NCI-H2081 treated with DMSO at 0.1 percent for 48 hours (cell line): ENCODE results near the gene AADAC.
"Not testable (repeated sequence)": the region's sequence is repeated elsewhere in the genome, so short reads cannot be mapped to it uniquely, and the experiment has no call there.

ENCODE experiments used
- DNase-seq: peaks from one replicate; lab custom pipeline; 2025; lab: John Stamatoyannopoulos, UW

The AADAC gene, protein sequence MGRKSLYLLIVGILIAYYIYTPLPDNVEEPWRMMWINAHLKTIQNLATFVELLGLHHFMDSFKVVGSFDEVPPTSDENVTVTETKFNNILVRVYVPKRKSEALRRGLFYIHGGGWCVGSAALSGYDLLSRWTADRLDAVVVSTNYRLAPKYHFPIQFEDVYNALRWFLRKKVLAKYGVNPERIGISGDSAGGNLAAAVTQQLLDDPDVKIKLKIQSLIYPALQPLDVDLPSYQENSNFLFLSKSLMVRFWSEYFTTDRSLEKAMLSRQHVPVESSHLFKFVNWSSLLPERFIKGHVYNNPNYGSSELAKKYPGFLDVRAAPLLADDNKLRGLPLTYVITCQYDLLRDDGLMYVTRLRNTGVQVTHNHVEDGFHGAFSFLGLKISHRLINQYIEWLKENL

DNA sequence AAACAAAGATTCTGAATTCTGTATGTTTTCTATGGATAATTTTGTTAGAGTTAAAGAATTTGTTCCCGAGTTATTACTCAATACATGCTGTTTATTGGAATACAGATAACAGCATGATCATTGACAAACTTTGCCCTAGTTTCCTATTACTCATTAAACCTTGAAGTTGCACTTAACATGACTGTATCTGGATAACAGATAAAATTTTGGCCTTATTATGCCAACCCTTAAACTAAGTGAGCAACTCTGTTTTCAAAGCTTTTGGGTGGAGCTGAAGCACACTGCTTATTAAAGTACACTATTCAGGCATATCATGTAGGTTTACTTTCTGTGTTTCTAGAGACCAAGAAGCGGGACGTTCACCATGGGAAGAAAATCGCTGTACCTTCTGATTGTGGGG, at the start of gene AADAC:
Gene AADAC, plus strand, starts transcription at position 318 of the 400 bp plus-strand sequence. Its CDS starts 47 bp downstream, at position 365.
- no peak for DNase-seq

DNA sequence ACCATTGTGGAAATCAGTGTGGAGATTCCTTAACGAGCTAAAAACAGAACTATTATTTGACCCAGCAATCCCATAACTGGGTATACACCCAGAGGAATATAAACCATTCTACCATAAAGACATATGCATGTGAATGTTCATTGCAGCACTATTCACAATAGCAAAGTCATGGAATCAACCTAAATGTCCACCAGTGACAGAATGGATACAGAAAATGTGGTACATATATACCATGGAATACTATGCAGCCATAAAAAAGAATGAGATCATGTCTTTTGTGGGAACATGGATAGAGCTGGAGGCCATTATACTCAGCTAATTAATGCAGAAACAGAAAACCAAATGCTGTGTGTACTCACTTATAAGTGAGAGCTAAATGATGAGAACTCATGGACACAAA, 49.2 kb upstream of the AADAC start:
- not testable (repeated sequence) for DNase-seq

DNA sequence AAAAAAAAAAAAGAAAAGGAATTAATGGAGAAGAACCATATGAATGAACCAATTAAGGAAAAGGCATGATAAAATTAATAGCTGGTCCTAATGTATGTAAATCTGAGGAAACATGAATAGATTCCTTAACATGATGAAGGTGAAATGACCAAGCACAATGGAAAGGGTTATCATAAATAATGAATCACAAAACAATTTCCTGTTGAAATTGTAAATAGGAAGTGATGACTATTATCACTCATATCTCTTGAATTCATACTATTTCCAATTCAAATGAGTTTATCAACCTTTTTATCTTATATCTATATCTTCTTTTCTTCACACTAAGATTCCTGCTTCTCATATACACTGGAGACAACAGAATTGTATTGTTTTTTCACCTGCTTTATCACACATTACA, 48.2 kb upstream of the AADAC start:
- no peak for DNase-seq

DNA sequence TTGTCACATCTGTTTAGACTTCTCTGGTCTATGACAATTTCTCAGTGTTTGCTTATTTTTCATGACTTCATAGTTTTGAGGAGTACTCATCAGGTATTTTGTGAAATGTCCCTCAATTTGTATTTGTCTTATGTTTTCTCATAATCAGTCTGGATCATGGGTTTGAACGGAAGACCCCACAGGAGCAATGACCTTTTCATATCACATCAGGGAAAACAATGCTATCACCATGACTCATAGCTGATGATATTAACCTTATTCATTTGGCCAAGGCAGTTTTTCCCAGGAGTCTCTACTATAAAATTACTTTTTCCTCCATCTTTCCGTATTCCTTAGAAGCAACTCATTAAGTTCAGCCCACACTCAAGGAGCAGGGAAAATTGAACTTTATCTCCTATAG, 47.5 kb upstream of the AADAC start:
- DNase-seq = no peak

DNA sequence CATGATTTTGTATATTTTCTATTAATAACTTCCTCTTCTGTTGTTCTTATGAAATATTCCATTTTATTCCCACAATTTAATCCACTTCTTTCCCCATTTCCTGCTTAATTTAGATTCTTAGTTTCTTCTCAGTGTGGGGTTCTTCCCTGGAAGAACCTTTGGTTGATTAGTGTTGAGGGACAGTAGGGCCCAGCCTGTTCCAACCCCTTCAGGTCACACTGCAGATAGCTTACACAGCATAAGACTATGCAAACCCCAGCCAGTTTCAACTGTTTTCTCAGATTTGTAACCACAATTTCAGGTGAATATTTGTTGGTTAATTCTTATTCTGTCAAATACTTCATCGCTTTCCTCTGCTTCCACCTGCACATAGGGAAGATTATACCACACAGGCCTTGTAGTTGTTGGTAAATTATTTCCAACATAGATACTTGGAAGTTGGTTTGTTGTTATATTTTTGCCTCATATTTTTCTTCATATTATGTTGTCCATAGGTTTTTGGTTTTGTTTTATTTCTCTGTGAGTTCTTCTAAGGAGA, 45.5 kb upstream of the AADAC start:
- no peak for DNase-seq

DNA sequence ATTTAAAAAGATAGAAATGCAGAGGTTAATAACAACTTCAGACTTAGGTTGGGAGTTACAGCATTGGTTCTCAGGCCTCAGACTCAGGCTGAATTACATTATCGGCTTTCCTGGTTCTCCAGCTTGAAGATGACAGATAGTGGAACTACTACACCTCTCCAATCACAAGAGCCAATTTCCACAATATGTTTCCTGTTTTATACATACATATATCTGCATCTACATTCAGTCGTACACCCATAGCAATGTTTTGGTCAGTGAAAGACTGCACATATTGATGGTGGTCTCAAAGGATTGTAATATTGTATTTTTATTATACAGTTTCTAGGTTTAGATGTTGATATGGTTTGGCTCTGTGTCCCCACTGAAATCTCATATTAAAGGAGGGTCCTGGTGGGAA, 44.7 kb upstream of the AADAC start:
- no peak for DNase-seq

DNA sequence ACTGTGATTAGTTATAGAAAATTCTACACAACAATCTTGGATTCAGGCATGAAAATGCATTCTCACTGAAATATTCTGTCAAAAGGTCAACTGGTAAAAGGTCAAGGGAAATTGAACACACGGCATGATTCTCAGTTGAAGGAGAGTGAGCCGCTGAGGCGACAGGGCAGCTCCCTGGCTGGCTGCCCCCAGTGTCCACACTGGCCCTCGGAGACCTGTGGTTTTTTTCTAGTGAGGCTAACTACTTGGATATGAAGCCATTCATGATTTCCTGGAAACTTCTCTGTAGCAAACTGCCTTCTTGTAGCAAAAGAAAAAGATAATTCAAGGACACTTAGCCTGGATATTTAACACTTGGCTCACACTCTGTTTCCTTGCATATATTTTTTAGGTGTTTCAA, 43.0 kb upstream of the AADAC start:
- DNase-seq = no peak

DNA sequence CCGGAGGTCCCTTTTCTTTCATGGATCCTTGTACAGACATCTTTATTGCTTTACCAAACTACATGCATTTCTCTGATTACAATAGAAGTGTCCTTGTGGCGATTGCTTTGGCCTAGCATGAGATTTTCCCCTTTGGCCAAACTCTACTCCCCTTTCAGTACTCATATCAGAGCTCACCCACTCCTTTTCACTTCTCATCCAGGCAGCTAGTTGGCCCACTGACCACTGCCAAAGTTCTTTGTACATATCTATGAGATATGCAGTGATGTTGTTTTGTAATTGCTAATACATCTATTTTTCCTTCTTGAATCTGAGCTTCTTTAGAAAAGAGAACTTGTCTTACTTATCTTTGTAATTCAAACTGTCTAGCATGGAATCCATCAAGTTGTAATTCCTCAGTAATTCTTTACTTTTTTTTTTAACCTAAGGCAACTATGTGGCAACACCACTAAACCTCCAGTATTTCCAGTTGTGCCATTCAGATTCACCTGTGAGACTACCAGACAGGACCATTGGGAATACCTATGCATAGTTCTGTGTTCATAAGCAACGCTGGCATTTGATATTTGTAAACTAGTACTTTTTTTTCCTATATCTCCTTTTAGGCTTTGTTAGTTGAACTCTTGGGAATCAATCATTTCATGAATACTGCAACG, 41.0 kb upstream of the AADAC start:
- no peak for DNase-seq

DNA sequence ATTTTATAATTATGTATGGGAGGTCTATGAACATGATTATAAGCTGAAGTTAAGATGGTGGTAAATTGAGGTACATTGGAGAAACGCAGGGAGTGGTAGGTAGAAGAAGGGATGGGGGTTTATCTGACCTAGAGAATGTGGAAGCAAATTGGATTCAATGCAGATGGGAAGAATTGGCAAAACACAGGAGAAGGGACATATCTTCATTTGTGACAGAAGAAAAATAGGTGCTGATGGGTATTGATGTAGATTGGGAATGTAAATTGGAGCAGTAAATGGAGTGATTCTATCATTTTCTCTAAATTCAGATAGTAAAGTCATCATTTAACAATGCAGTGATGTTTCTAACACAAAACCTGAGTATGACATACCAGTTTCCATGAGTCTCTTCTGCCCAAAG, 39.7 kb upstream of the AADAC start:
- no peak for DNase-seq

DNA sequence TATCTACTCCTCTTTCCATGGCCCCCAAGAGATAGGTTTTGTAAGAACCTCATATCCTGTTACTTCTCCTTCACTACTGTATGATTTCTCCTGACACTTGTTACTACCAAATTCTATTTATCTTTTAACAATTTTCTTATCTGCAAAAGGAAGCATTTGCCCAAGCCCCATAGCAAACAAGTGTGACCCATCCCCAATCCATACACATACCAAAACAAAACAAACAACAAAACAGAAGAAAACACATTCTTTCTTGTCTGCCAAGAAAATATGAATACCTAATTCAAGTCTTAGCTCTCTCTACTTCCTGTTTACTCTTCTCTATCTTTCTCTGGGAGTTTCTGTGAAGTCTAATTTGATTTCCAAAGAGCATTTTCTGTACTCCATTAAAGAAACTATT, 39.0 kb upstream of the AADAC start:
- no peak for DNase-seq

DNA sequence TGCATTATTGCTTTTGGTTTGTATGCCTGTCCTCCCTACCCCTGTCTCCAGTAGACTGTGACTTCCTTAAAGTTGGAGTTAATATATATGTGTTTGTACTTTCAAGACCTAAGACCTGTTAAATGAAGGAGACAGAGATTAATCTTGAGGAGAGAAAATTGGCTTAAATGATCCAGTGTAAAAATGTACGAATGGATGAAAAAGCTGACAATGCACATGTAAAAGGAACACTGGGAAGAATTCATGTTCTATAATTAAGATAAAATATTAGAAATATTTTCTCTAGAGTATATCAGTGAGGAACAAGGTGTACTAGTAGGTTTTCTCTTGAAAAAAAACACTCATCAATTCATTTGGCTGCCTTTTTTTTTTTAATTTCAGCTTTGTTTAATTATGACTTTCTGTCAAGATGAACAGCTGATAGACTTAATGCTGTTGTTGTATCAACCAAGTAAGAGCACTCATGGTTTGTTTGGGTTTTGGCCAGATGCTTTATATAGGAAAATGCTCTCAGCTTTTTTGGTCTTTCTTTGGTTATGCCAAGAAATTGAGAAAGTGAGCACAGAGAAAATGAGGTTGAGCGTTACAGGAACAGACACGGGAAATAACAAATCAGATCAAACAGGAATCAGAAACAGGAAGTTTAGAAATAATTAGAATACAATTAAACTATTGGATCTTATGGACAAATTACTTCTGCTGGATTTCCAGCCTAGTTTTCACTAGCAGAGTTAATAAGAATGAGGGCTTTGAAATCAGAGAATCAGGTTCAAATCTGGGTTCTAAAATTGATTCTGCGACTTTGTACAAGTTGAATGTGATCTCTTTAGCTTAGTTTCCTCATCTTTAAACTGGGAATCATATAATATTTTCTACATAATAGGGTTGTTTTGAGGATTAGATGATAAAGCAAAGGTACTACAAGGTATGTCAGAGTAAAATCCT, 38.3 kb upstream of the AADAC start:
- no peak for DNase-seq

DNA sequence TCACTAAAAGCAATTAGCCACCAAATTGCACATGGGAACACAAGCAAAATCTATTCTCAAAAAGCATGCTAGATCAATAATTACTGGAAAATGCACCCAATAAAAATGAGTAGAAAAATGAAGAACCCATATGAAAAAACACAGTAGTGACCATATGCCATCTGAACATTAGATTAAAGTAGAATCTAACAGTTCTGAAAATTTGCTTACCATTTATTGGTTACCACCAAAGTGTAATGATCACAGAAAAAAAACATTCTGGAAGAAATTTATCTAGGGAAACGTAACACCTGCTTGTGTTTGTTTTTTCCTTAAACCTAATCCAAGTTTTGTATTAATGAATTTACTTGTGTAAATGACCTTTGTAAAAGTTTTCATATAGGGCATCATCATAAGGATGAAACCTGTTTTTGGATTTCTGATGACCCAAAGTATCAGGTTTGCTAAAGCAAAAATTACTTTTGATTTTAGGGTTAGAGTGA, 37.6 kb upstream of the AADAC start:
- no peak for DNase-seq

DNA sequence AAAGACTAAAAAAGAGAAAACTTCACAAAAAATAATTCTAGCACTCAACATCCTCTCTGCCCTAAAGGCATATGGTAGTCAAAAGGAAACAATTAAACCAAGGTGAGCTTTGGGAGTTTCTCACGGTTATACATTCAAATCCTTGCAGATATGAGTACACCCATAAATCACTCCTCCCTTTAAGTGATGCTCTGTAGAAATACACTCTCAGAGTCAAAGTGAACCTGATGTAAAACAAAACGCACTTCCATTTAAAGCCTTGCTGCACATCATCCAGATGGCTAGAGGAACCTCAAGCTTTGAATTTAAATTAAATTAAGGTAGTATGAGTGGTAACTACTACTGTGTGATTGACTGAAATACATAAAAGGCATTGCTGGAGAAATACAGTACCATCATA, 36.0 kb upstream of the AADAC start:
- no peak for DNase-seq

DNA sequence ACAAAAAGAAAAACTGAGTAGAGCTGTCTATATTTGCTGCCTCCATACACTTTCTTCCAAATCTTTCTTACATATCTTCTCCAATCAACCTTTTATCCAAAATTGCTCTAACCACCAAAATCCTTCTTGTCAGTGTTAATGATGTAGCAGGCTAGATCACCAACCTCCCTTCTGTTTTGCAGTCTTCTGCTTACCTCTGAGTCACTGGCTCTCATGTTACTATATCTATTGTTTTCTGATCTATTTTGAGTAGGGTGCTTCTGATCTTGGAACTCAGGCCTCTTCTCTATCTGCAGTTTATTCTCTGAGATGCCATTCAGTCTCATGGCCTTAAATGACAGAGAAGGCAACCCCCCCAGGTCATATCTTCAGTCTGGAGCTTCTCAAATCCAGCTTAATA, 26.3 kb upstream of the AADAC start:
- DNase-seq = no peak

DNA sequence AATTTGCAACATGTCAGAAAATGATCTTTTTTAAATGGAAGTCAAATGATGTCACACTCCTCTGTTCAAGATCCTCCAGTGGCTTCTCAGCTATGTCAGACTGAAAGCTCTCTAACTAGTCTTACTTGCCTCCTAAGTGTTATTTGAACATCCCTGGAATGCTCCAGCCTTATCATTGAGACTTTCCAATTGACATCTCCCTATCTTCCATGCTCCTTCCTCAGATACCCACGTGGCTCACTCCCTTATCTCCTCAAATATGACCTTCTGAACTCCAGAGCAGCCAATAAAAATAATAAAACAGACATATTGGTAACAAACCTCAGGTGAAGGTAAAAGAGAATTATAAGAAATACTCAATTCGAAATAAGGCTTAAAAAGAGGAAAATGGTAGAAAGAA, 25.5 kb upstream of the AADAC start:
- no peak for DNase-seq

DNA sequence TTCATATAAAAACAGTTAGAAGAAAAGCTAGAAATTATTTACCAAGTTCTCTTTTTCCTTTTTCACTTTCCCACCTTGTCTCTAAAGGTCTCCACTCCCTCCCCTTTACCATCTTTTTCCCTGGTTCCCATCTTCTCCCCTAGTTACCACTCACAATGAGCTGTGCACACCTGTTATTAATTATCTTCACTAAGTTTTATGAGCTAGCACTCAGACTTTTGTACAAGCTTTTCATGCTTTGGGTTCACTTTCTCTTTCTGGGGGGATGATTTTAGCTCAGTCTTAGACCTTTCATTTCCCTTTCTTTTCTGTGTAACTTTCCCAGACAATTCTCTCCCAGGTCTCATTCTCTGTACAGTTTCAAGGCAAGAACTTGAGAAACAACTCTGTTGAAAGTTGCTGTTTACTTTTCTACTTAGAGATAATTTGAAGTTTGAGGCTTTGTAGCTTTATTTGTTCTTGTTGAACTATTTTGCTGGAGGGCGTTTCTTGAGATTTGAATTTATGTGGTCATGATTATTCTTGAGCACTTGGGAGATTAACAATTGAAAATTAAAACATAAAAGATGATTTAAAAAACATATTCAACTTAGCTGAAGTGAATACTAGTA, 24.0 kb upstream of the AADAC start:
- DNase-seq = no peak

DNA sequence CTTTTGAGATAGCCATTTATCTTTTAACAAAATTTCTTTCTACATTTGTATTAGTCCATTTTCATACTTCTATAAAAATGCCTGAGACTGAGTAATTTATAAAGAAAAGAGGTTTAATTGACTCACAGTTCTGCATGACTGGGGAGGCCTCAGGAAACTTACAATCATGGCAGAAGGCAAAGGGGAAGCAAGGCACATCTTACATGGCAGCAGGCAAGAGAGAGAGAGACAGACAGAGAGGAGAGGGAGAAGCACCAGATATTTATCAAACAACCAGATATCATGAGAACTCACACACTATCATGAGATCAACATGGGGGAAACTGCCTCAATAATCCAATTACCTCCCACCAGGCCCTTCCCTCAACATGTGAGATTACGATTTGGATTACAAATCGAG, 23.2 kb upstream of the AADAC start:
- DNase-seq = not testable (repeated sequence)

DNA sequence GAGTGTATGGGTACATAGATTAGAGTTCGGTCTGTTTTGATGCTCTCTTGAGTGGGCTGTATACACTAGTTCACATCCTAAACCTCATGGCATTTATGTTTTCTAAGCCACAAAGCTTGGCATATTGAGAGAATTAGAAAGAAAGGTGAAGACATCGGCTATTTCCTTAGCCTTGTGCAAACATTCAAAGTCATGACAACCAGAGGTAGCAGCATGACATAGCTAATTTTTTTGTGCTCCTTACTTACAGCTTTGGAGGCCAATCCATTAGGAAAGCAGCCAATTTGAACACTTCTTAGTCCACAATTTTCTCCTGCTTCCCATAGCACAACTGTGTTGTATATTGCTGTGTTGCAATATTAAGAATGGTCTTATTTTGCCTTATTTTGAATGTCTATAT, 21.5 kb upstream of the AADAC start:
- no peak for DNase-seq

DNA sequence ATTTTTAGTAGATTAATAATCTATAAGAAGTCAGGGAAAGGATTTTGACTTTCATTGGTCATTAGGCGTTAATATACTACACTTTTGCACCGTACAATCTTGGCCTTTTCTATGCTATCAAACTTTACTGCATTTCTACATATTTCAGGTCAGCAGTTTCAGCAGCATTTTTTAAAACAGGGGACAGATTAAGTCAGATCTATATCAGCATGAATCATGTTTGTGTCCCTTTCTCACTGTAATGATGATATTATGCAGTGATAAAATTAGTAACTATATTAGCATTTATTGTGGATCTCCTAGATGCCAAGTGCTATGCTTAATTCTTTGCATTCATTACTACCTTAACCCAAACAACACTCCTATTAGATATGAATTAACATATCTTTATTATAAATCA, 20.3 kb upstream of the AADAC start:
- DNase-seq = no peak

DNA sequence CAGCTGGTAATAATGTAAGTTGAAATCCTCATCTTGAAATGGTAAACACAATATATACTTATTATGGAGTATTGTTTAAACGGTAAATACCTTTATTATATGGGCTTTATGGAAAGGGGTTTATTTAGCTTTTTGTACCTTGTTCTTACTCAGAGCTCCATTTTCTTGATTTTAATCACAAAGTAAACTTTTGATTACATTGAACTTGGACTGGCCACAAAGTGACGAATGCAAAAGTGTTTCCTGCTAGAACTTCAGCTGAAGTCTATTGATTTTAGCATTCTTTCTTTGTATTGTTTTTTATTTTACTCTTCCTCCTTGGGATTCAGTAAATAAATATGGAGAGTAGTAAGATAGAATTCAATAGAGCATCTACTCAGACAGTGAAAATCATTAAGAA, 19.8 kb upstream of the AADAC start:
- no peak for DNase-seq

DNA sequence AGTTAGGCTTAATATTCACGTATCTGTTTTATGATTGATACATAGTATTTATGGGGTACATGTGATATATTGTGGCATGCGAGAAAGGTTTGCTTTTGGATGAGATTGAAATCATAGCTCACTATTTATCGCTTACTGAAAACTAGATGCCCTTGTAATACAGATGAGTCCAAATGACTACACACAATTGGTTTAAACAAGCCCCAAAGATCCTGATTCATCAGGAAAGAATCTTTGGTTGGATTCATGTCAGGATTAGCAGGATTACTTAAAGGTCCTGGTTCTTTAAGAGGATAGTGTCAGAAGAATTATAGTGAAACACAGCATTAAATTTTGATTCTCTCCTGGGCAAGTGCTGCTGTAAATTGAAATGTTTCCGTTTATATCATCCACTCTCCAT, 18.6 kb upstream of the AADAC start:
- no peak for DNase-seq
